ENCODE measurements around the gene WNT11.

GRCh38 chr11:76225122-76225611, 18.9 kb upstream of the WNT11 start:
- TF ChIP-seq POLR2A (IDR thresholded peaks at IDR 0.05) (no peak), CTCF (IDR thresholded peaks at IDR 0.05) (no peak)
